ENCODE measurements around the gene SEPTIN5.

SEPTIN5 gene

DNA sequence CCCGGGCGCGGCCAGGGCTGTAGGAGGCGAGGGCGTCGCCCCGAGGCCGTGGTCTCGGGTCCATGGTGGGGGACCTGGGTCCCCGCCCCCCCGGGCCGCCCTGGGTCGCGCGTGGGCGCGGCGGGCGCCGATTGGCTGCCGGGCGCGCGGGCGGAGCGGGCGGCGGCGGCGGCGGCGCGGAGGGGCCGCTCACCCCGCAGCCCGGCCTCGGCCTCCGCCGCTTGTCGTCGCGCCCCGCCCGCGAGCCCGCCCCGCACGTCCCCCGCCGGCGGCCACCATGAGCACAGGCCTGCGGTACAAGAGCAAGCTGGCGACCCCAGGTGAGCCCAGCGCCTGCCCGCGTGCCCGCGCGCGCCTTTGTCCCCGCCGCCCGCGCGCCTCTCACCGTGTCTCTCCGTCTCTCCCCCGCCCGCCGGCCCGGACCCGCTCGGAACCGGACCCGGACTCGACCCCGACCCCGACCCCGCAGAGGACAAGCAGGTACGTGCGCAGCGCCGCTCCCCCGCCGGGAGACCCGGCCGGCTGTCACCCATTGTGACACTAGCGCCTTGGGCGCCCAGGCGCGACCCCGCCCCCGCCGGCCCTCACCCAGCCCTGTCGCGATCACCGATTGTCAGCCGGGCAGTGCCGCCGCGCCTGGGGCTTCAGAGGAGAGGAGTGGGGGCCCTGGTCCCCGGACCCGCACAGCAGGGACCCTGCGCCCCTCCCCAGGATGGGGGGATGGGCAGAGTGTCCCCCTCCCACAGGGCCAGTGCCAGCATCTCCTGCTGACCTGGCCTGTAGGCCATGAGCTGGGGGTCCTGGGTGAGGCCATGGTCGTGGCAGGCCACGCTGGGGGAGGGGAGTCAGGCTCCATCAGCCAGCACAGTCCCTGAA, at the start of gene SEPTIN5:
SEPTIN5 (plus strand) TSS at position 192 of the 876 bp plus-strand sequence; CDS start at position 278, 86 bp downstream.
- TF ChIP-seq, protein P1, sequence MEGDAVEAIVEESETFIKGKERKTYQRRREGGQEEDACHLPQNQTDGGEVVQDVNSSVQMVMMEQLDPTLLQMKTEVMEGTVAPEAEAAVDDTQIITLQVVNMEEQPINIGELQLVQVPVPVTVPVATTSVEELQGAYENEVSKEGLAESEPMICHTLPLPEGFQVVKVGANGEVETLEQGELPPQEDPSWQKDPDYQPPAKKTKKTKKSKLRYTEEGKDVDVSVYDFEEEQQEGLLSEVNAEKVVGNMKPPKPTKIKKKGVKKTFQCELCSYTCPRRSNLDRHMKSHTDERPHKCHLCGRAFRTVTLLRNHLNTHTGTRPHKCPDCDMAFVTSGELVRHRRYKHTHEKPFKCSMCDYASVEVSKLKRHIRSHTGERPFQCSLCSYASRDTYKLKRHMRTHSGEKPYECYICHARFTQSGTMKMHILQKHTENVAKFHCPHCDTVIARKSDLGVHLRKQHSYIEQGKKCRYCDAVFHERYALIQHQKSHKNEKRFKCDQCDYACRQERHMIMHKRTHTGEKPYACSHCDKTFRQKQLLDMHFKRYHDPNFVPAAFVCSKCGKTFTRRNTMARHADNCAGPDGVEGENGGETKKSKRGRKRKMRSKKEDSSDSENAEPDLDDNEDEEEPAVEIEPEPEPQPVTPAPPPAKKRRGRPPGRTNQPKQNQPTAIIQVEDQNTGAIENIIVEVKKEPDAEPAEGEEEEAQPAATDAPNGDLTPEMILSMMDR (IDR thresholded peaks at IDR 0.05), result no peak

DNA sequence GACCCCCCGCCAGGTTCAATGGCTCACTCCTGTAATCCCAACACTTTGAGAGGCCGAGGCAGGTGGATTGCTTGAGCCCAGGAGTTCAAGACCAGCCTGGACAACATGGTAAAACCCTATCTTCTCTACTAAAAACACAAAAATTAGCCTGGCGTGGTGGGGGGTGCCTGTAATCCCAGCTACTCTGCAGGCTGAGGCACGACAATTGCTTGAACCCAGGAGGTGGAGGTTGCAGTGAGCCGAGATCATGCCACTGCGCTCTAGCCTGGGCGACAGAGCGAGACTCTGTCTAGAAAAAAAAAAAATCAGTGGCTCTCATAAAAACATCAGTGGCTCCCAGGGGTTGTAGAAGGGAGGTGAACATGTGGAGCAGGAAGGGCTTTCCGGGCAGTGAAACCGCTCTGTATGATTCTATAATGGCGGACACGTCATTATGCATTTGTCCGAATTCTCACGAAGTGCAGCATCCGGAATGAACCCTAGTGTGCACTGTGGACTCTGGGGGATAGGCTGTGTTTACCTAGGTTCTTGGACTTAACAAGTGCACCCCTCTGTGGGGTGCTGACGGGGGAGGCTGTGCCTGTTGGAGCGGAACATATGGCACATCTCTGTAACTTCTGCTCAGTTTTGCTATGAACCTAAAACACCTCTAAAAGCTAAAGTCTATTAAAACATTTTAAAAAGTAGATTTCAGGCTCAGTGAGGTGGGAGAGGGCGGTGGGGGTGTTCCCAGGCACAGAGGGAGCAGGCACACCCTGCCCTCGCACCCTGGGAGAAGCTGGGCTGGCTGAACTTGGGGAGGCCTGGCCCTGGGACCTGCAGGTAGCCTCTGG, 49.1 kb upstream of the SEPTIN5 start:
- TF ChIP-seq, protein P1 (IDR thresholded peaks at IDR 0.05), result no peak

DNA sequence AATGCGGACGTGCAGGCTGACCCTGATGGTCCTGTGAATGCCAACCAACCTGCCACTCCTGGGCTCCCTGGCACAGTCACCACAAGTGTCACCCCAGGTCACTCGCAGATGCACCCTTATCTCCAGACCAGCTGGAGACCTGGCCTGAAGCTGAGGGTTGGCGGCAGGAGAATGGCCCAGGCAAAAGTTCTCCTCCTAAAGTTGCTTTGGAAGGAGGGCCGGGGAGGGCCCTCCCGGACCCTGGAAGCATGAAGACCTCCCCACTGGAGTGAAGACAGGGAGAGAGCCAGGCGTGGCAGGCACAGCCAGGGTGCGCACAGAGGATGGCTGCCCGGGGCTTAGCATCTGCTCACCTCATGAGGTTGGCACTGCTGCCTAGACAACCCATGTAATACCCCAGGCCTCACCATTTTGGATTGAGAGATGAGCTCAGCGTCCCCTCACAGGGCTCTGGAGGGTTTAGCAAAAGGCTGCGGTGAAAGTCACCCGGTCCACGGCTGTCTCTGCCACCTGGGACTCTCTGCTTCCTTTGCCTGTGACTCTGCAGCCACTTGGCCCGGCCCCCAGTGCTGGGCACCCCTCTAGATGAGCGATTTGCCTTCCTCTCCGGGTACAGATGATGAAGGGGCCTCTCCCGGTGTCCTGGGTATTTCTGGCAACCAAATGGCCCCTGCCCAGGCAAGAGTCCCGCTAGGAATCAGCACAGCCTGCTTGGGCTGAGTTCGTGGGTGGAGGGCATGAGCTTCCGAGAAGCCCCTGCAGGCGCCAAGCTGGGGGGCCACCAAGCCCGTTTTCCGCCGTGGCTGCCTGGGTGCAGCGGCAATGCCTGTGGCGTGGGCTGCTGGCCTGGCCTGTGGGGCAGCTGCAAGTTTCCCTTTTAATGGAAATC, 48.3 kb upstream of the SEPTIN5 start:
- TF ChIP-seq, protein P1 (IDR thresholded peaks at IDR 0.05), result no peak

DNA sequence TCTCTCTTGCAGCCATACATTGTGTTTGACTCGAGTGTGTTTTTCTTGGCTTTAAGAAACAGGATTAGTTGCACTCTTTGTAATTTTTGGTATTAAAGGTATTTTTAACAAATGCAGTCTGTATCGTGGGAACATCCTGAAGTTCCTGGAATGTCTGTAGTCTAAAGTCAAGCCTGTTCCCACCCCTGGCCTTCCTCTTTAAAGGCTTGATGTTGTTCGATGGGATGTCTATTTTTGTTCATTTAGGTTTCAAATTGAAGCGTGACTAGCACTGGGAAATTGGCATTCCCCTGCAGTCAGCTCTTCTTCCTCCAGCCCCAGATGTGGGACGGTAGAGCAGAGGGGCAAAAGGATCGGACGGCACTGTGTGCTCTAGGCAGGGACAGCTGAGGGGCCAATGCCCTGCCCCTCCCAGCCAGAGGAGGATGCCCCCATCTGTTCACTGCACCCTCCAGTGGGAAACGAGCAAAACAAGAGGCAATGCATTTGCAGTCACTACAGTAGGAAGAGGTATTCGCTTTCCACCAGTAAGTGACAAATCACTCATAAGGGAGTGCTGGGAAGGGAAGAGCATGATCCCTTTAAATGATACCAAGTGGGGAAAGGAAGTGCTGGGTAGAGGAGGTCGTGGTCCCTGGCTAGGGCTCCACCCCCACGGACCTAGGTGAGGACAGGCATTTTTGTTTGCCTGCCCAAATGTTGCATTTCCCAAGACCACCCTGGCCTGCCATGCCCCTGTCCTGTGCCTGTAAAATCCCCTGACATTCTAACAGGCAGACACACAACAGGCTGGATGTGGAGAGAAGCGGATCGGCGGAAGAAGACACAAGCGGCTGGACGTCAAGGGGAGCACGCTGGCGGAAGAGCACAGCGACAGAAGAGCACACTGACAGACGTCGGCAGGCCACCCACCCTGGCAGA, 47.4 kb upstream of the SEPTIN5 start:
- TF ChIP-seq, protein P1 (IDR thresholded peaks at IDR 0.05), result no peak

DNA sequence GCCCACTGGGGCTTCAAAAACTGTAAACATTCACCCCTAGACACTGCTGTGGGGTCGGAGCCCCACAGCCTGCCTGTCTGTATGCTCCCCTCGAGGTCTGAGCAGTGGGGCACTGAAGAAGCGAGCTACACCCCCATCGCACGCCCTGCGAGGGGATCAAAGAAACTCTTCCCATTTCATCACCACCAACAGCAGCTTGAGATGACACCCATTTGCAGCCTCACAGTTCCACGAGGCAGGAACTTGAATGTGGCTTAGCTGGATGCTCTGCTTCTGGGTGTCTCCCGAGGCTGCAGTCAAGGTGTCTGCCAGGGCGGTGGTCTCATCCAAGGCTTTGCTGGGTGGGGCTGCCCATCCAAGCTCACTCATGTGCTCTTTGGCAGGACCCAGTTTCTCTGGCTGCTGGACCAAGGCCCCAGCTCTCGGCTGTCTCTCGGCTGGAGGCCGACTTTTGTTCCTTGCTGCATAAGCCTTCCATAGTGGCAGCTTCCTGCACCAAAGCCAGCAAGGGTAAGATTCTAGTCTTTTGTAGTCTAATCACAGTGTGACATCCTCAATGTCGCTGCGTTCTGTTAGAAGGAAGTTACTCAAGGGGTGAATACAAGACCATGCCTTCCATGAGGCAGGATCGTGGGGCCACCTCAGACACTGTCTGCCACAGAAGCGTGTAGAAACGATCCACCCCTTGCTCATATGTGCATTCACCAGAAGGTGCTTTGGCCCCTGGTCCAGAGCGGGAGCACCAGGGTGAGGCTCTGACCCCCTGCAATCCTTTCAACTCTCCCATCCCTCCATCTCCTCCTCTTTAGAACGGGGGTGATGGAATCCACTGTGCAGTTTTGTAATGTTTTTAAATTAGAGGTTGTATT, 46.2 kb upstream of the SEPTIN5 start:
- TF ChIP-seq, protein P1 (IDR thresholded peaks at IDR 0.05), result no peak

DNA sequence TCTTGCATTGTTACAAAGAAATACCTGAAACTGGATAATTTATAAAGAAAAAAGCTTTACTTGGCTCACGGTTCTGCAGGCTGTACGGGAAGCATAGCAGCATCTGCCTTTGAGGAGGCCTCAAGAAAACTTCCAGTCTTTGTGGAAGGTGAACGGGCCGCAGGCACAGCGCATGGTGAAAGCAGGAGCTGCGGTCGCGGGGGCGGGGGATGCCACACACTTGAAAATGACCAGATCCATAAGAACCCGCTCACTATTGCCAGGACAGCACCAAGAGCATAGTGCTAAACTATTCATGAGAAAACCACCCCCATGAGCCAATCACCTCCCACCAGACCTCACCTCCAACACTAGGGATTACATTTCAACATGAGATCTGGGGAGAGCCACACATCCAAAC, 45.6 kb upstream of the SEPTIN5 start:
- TF ChIP-seq, protein P1 (IDR thresholded peaks at IDR 0.05), result no peak

Data from LNCAP (cell line).